Epithelial cell of proximal tubule (primary cell): ENCODE data around the gene CACNB4. TPM values are rescaled to one million over a fixed set of nuclear protein-coding genes. Genes with fewer than 3 reads are reported as not detected.

ENCODE experiments used
- DNase-seq: peaks from one replicate; pipeline ENCODE4 v3.0.0-alpha.2; 2011; ENCODE audit warnings: low read depth
- H3K4me3 ChIP-seq: 2 replicates; pipeline ENCODE4 v1.5.1; 2011; ENCODE audit warnings: low read depth, mild to moderate bottlenecking, low read length
- total RNA-seq: library from RNA; depleted of rRNA; stranded (reverse); fragments of >200 nt; gene quantifications from 2 replicates; pipeline ENCODE4 v1.2.3, GENCODE V29; 2015
- TF ChIP-seq, protein P1 (sequence below): conservative IDR thresholded peaks from 2 replicates; pipeline ENCODE4 v1.5.1; 2012; ENCODE audit warnings: low read depth, mild to moderate bottlenecking, low read length

Gene CACNB4
- total RNA-seq, 1 donor from 2014 or later = 0.52 TPM

DNA sequence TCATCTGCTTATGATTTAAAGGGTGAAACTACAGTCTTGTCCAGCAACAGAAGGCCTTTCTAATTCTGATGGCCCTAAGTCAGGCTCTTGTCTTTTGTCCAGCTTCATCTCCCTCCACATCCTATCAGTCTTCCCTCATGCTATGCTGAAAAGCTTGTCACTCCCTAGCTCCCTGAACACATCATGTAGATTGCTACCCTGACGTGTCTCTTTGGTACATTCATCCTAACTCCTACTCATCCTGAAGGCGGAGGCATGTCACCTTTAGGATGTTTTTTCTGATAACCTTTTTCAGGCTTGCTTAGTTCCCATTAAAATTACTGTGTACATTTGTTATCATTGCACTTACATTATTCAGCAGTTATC, 192.2 kb downstream of the CACNB4 start:
- no peak overlapping the region for H3K4me3 ChIP-seq
- TF ChIP-seq, protein P1, sequence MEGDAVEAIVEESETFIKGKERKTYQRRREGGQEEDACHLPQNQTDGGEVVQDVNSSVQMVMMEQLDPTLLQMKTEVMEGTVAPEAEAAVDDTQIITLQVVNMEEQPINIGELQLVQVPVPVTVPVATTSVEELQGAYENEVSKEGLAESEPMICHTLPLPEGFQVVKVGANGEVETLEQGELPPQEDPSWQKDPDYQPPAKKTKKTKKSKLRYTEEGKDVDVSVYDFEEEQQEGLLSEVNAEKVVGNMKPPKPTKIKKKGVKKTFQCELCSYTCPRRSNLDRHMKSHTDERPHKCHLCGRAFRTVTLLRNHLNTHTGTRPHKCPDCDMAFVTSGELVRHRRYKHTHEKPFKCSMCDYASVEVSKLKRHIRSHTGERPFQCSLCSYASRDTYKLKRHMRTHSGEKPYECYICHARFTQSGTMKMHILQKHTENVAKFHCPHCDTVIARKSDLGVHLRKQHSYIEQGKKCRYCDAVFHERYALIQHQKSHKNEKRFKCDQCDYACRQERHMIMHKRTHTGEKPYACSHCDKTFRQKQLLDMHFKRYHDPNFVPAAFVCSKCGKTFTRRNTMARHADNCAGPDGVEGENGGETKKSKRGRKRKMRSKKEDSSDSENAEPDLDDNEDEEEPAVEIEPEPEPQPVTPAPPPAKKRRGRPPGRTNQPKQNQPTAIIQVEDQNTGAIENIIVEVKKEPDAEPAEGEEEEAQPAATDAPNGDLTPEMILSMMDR = no peak
- no peak for DNase-seq

DNA sequence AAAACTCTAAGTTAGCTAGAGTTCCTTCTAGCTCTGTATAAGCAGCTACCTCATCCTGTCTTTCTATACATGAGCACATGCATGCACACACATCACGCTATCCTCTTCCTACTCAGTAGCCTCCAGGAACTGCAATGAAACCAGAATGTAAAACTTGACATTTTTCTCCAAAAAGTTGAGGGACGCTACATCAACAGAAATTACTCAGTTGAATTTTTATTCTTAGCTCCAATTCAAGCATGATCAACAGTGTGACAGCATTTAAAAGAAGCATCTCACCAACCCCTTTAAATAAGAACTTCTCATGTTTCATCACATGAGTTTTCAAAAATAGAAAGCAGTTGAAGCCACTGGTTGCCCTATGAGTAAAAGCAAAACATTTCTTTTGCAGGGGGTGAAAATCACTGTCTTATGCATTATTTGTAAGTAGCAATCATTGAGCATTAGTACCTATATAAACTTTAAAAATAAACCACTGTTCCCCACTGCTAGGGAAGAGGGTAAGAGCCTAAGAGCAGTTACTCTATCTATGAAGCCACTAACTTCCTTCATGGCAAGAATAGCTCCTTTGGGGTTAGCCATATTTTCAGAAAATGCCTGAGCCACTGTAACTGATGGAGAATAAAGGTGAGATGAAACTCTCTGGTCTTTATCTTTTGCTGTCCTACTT, 192.7 kb downstream of the CACNB4 start:
- H3K4me3 ChIP-seq = no peak overlapping the region
- DNase-seq = no peak
- TF ChIP-seq, protein P1 = no peak

DNA sequence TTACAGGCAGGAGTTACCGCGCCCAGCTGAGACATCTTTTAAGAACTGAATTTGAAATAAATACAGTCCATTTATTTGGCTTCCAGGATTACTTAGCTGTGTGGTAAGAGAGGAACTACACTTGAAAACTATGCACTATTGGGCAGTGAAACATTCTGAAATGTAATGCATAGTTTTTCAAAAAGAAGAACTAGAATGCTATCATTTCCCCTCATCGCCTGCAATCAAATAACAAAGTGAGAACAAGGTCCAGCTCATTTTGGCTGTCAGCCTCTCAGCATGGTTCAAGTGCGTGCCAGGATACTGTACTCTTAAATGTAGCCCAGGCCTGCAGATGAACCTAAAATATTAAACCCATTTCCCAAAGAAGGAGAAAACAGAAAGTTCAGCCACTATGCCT, 194.0 kb downstream of the CACNB4 start:
- no peak overlapping the region for H3K4me3 ChIP-seq
- TF ChIP-seq, protein P1 = no peak
- DNase-seq = no peak

DNA sequence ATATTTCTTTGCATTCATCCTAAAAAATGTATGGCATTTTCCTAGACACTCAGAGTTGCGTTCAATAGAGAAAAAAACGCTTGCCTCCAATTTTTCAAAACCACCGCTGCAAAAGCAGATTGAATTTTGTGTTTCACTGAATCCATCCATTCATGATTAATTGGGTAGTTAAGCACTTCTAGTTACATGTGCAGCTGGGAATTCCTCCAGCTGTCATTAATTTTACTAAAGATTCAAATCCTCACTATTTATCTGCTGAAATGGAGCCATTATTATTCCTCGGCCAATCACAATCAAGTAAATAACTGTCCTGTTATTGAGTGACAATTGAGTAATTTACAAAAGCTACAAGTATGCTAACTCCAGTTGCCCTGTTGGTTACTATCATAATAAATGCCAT, 194.8 kb downstream of the CACNB4 start:
- TF ChIP-seq, protein P1 = no peak
- DNase-seq = no peak
- H3K4me3 ChIP-seq = no peak overlapping the region

DNA sequence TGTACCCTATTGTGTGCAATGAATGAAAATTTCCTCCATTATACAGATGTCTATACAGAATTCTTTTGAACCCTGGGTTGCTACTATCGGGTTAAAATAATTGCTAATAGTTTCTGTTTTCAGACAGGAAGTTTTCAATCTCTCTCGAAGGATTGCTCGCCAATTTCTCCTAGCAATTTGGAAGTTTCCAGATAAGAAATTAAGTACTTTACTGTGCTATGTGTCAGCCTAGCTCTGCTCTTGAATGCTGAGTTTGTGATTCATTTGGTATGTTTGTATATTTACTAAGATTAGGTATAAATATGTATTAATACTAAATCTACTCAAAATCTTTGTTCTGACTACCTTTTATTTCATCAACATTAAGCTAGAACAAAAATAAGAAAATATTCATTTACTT, 196.0 kb downstream of the CACNB4 start:
- TF ChIP-seq, protein P1 = no peak
- no peak overlapping the region for H3K4me3 ChIP-seq
- no peak for DNase-seq

DNA sequence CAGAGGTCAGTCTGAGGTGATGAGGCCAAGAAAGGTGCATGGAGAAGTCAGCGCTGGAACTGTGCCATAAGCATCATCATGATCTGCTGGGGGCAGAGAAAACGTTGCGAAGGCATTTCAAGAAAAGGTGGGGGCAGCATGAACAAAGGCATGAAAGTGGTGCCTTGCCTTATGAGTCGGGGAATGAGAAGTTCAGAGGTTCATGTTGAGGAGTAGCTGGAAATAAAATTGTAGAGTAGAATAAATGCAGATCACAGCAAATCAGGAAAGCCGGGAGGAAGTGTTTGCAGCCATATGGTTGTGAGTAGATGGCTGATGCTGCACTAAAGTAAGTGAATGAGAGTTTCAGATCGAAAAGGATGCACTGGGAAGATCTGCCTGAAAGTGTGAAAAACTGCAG, 198.5 kb downstream of the CACNB4 start:
- no peak for DNase-seq
- no peak overlapping the region for H3K4me3 ChIP-seq
- TF ChIP-seq, protein P1 = no peak

DNA sequence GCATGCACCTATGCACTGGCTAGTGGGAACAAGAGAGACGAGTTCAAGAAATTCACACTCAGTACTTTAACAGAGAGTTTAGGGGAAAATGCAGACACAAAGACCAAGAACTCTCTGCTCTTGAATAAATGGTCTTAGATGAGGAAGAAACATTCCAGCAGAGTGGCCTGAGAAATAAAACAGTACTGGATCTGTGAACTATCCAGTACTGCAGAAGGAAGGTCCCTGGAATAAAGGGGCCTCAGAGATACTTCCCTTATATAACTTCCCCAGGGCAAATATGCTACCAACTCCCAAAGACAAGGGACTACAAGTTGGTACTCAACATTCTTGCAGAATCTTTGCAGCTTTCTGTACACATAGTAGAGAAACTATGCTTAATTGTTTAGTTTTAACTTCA, 199.7 kb downstream of the CACNB4 start:
- DNase-seq = no peak
- TF ChIP-seq, protein P1 = no peak
- H3K4me3 ChIP-seq = no peak overlapping the region
